Activated T-cell treated with anti-CD3 and anti-CD28 coated beads for 4 hours (primary cell): ENCODE data around the gene YIPF2.
A peak's percentile ranks its signal among the peaks of the same experiment; 100 is the strongest.

Source experiments
- DNase-seq: peaks from one replicate; pipeline ENCODE4 v3.0.0-alpha.2; 2020

YIPF2 gene

DNA sequence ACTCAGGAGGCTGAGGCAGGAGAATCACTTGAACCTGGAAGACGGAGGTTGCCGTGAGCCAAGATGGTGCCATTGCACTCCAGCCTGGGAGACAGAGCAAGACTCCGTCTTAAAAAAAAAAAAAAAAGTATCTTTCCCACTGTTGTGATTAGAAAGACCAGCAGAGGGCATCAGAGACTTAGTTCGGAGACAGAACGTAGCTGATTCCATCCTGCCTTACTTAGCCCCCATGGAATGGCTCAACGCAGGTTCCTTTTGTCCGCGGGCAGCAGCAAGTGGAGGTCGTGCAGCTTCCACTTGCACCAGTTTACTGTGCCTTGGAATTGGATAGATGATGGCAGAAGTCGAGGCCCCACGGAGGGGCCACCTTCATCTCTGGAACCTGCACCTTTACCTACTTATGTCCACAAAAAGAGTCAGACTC lies 8.2 kb upstream of the YIPF2 start:
- peak; percentile 18 for DNase-seq

DNA sequence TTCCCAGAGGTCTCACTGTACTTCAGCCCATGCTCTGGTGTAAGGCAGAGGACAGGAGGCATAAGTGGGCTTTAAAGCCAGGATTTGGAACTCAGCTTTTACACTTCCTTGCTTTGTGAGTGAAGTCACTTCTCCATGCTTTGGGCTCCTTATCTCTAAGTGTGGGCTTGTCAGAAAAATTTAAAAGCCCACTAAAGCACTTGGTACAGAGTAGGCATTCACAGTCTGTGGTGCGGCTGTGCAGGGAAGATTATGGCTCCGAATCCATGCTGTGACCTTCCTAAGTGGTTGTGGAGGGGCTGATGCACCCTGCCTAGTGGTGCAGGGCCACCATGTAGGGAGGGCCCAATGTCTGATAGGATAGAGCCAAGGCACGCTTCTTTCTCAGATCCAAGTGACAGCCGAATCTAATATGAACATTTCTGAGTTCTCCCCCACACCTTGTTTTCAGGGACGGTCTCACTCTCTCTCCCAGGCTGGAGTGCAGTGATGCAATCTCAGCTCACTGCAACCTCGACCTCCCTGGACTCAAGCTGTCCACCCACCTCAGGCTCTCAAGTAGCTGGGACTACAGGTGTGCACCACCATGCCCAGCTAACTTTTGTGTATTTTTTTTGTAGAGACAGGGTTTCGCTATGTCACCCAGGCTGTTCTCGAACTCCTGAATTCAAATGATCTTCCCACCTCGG lies 7.1 kb upstream of the YIPF2 start:
- DNase-seq: no peak

DNA sequence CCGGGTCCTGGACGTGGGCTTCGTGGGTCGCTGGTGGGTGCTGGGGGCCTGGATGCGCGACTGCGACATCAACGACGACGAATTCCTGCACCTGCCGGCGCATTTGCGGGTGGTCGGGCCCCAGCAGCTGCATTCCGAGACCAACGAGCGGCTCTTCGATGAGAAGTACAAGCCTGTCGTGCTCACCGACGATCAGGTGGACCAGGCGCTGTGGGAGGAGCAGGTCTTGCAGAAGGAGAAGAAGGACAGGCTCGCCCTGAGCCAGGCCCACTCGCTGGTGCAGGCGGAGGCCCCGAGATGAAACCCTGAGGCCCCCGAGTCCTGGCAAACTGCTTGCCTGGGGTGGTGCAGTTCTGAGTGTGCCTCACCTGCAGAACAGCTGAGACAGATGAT lies 959 bp upstream of the YIPF2 start:
- no peak for DNase-seq

DNA sequence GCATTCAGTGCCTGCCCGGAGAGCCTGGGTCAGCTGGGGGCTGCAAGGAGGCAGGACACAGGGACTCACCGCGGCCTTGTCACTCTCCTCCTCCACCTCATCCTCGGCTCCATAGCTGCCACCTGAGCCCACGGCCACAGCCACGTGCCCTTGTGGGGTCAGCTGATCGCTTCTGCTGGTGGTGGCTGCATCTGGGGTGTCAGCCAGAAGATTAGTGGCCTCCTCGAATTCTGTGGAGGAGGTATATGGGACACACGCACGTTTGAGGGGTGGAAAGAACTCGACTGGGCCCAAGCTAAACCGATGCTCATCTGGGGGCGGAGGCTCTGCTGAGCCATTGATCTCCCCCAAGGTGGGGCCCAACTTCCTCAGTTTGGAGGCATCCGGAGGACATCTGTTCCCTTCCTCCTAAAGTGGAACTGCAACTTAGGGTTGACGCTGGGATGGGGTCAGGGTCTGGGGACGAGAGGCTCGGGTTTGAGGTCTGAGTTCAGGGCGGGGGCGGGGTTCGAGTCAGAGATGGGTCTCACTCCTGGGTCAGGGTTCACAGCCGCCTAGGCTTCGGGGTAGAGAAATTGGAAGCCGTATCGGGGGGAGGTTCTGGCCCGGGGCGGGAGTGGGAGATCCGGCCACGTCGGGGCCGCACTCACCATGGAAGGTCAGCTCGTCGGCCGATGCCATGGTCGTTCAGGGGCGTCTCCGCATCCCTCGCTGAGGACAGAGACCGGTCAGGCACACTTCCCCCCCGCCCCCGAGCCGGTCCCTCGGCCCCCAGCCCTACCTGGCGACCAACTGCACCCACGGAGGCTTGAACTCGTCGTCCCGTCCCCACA lies 493 bp downstream of the YIPF2 start:
- peak; percentile 9 for DNase-seq

DNA sequence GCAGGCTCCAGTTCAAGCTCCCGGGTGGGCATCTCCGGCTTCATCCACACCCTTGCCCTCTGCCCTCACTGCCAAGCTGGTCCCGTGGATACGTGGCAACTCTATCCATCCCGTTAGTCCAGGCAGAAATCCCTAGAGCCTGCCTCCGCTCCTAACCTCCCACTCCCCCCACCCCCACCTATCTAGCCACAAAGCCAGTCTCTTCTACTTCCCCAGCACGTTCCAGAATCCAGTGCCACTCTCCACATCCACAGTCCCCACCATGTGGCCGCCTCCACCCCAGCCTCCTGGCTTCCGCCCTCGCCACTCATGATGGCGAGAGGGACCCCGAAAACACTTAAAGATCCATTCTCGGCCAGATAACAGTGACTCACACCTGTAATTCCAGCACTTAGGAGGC lies 3.8 kb downstream of the YIPF2 start:
- no peak for DNase-seq

DNA sequence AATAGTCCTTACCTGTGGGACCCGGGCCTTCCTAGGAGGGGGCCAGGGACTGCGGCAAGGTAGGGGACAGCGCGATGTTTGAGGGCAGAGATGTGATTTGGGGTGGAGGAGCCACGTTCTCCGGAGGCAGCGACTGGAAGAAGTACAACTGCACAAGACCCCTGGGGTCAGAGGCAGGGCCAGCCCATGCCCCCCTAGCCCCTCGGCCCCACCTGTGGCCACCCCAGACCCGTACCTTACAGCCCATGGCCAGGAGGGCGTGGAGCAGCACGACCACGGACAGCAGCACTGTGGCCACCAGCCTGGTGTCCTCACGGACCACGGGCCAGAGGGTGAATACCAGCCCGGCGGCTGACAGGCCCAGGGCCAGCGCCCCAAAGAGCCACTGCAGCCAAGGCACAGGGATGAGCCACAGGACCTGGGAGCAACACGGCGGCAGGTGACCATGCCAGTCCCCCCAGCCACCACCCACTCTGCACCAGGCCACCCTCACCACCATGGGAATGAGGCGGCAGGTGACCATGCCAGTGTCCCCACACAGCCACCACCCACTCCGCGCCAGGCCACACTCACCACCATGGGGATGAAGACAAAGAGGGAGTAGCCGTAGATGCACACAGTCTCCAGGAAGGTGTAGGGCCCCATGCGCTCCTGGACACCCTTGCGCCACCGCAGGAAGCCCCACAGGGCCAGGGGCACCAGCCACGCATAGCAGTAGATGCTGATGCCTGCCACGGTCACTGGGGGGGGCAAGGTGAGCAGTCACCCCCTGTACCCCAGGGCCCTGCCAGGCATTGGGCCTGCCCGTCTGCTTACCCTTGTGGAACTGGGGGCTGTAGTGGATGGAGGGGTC lies 5.0 kb downstream of the YIPF2 start:
- DNase-seq: no peak

DNA sequence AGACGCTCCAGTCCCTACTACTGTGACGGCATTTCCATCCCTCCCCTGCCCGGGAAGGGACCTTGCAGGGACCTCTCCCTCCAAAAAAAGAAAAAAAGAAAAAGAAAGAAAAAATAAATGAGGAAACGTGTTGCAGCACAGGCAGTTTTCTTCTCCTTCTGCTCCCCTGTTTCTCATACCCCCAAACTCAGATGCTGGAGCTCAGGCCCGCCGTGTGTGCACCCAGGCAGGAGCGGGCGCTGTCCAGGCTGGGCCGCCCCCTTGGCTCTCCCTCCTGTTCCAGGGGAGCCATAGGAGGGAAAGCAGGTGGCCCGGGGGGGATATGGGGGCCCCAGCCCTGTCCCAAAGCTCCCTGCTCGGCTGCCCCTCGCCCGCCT lies 5.8 kb downstream of the YIPF2 start:
- no peak for DNase-seq

DNA sequence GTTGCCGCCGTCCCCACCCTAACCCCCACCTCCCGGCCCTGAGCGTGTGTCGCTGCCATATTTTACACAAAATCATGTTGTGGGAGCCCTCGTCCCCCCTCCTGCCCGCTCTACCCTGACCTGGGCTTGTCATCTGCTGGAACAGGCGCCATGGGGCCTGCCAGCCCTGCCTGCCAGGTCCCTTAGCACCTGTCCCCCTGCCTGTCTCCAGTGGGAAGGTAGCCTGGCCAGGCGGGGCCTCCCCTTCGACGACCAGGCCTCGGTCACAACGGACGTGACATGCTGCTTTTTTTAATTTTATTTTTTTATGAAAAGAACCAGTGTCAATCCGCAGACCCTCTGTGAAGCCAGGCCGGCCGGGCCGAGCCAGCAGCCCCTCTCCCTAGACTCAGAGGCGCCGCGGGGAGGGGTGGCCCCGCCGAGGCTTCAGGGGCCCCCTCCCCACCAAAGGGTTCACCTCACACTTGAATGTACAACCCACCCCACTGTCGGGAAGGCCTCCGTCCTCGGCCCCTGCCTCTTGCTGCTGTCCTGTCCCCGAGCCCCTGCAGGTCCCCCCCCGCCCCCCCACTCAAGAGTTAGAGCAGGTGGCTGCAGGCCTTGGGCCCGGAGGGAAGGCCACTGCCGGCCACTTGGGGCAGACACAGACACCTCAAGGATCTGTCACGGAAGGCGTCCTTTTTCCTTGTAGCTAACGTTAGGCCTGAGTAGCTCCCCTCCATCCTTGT lies 6.4 kb downstream of the YIPF2 start:
- DNase-seq: no peak

DNA sequence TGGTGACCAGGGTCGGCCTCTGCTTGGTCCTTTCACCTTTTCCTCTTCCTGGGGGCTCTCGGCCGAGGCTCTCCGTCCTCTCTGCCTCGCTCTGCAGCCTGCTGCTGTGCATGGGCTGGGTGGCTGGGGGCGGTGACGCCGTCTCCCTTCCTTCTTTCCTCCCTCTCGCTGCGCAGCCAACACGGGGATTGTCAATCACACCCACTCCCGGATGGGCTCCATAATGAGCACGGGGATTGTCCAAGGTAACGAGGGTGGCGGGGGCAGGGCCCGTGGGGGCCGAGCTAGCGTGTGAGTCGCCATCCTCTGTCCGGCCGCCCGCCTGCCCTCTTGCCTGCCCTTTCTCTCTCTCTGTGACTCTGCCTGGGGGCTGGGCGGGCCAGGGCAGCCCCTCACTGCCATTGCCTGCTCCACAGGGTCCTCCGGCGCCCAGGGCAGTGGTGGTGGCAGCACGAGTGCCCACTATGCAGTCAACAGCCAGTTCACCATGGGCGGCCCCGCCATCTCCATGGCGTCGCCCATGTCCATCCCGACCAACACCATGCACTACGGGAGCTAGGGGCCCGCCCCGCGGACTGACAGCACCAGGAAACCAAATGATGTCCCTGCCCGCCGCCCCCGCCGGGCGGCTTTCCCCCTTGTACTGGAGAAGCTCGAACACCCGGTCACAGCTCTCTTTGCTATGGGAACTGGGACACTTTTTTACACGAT lies 7.1 kb downstream of the YIPF2 start:
- no peak for DNase-seq

DNA sequence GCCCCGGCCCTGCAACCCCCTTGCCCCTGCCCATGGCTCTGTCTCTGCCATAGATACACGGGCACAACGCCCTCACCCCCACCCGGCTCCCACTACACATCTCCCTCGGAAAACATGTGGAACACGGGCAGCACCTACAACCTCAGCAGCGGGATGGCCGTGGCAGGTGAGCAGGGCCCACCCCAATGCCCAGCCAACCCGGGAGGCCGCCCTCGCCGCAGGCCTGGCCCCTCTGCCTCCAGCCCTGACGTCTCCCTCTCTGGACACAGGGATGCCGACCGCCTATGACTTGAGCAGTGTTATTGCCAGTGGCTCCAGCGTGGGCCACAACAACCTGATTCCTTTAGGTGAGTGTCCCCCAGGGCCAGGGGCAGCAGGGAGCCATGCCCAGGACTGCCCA lies 7.7 kb downstream of the YIPF2 start:
- no peak for DNase-seq

DNA sequence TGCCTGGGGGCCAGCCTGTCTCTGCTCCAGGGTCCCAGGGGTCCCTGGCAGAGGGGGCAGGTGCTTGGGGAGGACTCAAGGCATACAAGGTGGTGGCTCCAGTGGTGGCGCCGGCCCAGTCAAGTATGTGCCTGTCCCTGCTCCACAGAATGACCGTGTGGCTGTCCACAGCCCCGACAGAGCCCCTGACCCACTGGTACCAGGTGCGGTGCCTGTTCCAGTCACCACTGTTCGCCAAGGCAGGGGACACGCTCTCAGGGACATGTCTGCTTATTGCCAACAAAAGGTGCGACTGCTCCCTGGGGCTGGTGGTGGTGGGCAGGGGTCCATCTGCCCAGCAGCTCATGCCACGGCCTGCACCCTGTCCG lies 8.2 kb downstream of the YIPF2 start:
- DNase-seq: no peak

DNA sequence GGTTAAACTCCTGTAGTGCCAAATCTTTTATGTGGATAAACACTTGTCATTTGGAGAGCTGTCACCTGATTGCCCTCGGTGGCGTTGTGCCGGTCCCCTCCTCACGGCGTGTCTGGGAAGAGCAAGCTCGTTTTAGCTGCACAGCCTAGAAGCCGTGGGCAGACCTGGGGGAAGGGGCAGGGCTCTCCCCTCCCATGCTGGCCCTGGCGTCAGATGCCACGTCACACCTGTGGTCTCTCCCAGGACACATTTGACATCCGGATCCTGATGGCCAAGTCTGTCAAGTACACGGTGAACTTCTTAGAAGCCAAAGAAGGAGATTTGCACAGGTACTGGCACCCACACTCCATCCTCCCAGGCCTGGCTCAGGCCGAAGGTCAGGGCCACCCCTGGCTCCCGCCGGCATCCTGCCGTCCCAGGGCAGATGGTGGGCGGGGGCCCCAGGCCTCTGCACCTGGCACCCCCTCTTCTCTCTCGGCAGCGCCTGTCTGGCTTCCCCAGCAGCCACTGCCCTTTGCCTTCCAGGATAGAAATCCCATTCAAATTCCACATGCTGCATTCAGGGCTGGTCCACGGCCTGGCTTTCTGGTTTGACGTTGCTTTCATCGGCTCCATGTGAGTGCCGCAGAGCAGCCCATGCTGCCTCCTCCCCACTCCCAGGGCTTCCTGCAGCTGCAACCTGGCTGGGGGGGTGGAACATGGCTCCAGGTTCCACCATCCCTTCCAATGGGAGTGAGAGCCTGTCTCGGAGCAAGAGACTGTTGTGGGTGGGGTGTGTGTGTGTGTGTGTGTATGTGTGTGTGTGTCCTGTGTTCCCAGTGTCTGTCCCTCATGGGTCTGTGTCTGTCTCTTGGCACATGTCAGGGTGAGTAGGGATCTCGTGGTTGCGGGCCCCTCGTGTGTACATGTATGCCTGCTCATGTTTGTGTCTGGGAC lies 8.8 kb downstream of the YIPF2 start:
- DNase-seq: no peak

DNA sequence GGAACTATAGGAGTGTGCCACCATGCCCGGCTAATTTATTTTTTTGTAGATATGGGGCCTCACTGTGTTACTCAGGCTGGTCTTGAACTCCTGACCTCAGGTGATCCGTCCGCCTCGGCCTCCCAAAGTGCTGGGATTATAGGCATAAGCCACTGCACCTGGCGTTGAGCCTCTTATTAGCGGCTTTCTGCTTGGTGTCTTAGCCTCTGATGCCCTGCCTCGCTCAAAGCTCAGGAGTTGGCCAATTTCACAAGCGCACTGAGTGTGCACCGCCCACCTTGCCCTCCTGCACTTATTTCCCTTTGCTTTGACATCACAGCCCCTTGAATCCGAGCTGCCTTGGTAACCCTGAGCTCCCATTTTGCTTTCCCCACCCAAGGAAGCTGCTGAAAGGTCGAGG lies 10.1 kb downstream of the YIPF2 start:
- no peak for DNase-seq

DNA sequence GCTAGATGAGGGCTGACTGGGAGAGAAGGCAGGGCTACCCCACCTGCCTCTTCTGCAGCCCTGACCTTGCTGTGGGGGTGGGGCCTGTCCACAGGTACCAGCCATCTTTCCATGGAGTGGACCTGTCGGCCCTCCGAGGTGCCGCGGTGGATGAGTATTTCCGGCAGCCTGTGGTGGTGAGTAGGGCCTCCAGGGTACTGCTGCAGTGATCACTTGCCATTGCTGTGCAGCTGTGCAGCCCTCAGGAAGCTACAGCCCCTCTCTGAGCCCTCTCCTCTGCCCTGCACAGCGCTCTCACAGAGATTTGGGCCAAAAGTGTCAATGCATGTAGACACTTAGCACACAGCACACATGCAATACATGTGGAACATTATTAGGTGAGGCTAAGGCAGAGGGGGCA lies 11.8 kb downstream of the YIPF2 start:
- no peak for DNase-seq

DNA sequence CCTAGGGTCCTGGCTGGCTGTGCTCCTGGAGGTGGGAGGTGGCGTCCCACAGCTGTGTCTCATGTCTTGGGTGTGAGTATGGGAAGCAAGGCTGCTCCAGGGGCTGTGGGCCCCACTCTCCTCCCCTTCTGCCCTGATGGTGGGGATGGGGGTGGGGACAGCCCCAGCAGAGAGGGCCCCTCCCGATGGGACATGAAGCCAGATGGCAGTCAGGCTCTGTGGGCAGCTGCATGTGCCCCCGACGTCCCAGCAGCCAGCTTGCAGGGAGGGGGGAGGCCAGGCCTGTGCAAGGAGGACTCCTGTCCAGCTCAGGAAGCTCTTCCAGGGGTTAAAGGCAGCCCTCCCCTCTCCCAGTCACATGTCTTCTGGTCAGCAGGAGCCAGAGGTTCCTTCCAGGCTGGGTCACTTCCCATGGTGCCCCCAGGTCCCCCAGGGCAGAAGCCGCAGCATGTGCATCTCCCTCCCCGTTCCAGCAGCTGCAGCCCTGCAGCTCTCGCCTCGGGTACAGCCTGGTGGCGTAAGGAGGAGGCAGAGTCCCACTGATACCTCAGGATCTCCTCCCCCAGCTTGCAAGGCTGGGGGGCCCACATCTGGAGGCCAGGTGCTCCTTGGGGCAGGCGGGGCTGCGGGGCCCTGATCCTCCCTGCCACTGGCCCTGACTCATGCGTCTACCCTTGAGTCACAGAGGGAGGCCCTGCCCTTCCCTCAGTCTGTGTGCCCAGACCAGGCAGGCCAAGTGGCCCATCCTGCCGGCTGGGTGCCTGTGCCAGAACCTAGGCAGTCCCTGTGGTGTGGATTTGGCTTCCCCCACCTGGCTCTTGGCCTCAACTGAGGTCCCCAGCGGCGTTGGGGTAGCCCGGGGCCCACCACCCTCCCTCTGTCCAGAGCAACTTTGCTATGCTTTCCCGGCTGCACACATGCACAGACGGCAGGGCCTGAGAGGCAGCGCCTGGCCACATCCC lies 13.0 kb downstream of the YIPF2 start:
- no peak for DNase-seq

DNA sequence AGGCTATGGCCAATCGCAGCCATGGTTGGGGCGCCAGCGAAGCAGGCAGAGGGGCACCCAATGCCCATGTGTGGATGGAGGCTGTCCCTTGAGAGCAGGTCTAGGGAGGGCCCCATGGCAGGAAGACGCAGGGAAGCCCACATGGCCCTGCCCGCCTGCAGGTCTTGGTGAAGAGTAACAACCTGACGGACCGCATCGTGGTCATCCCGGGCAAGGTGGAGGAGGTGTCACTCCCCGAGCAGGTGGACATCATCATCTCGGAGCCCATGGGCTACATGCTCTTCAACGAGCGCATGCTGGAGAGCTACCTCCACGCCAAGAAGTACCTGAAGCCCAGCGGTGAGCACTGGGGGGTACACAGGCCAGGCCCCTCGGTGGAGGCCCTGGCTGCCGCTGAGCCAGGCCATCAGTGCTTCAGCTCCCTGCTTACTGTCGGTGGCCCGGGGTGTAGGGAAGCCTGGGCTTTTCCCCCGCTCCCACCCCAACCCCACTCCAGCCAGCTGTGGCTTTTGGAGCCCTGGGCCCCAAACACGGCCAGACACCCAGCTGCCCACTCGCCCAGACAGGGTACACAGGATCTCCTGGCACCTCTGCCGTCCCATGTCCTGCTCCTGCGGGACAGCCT lies 14.6 kb downstream of the YIPF2 start:
- no peak for DNase-seq

DNA sequence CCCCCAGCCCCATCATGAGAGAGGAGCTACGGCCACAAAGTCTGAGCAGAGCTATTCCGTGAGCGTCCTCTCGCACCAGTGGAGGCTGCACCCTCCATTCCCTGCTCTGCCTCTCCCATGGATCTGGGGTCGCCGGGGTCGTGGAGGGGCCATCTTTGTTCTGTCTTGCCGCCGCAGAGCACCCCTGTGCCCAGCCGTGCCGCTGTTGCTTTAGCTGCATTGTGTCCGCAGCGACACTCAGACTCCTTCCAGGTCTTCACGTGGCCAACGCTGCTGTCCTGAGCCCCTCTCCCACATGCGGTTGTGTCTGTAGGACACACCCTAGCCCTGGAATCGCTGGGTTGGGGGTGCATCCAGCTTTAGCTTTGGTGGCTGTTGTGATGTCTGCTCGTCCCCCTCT lies 15.8 kb downstream of the YIPF2 start:
- DNase-seq: no peak

DNA sequence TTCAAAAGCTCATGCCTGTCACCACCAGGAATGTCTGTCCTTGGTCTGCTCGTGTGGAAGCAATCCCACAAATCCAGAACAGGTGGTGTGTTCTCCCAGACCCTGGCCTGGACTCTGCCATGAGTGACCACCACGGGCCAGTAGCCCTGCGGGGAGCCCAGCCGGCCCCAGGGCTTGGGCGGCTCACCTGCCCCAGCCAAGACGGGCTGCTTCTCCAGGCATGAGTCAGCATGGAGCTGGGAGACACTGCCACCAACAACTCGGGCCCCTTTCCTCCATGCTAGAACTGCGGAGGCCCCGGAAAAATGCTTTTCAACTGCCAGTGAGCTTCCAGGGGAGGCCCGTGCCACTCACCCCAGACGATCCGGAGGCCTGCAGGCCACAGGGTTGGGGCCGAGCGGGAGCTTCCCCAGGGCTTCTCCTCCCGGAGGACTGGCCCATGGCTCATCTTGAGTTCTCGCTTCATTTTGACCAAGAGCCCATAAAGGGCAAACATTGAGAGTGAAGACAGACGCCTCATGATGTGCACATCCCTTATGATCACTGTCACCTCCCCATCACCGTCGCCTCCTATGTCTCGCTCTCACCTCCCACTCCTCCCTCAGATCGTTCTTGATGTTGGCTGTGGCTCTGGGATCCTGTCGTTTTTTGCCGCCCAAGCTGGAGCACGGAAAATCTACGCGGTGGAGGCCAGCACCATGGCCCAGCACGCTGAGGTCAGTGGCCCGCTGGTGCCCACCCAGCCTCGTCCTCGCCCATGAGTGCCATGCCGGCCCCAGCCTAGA lies 16.7 kb downstream of the YIPF2 start:
- DNase-seq: no peak
